ENCODE measurements around the gene NPTX2.

Gene NPTX2

GRCh38 chr7:98655611-98656010, 38.5 kb downstream of the NPTX2 start:
- no peak for DNase-seq

- DNase-seq = no peak
Observed at GRCh38 chr7:98656899-98657298, 39.8 kb downstream of the NPTX2 start.

GRCh38 chr7:98657736-98658135, 40.7 kb downstream of the NPTX2 start:
- no peak for DNase-seq

DNA sequence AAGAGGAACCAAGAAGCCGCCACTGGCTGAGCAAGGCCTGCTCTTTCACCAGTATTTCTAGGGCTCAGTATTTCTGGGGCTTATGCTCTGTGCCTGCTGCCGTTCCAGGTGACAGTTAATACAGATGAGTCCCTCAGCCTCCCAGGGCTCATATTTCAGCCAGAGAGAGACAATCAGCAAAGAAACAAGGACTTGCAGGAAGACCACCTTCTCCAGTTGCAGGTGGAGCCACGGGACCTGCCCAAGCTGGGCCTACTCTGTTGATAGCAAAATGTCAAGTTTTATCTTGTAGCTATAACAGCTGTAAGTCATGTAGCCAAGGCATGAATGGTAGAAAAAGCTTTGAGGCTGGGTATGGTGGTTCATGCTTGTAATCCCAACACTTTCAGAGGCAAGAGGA, 42.7 kb downstream of the NPTX2 start:
- no peak for DNase-seq

DNA sequence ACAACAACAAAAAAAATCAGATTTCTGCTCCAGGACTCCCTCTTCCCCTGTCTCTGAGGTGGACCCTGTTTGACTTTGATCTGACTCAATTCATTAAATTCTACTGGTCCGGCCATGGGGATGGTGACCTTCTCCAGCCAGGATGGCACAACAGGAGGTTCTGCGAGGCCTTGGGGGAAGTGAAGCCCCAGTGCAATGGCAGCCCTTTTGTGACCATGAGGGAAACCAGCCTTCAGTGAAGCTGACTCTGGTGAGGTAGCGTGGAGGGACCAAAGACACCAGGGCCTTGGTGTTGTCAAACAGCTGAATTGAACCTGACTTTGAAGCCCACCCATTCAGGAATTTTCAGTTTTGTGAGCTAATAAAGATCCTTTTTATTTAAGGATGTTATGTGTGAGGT, 44.5 kb downstream of the NPTX2 start:
- no peak for DNase-seq

DNA sequence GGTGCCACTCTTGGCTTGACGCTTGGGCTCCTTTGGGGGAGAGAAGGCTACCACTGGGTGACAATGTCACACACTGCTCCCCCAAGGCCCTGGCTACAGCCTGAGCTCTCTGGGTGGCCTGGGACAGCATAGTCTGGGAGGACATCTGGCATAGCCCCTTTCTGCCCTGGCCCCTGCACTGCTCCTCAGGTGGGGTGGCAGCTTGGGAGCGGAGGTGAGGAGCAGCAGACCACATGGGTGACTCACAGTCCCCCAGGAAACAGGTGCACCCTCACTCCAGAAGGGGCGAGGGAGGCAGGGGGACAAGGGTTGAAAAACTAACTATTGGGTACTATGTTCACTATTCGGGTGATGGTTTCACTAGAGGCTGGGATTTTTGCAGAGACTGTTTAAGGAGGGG, 45.2 kb downstream of the NPTX2 start:
- no peak for DNase-seq

- no peak for DNase-seq
Observed at GRCh38 chr7:98664882-98665281, 47.8 kb downstream of the NPTX2 start.

- DNase-seq = no peak
Observed at GRCh38 chr7:98668255-98668654, 51.2 kb downstream of the NPTX2 start.

DNA sequence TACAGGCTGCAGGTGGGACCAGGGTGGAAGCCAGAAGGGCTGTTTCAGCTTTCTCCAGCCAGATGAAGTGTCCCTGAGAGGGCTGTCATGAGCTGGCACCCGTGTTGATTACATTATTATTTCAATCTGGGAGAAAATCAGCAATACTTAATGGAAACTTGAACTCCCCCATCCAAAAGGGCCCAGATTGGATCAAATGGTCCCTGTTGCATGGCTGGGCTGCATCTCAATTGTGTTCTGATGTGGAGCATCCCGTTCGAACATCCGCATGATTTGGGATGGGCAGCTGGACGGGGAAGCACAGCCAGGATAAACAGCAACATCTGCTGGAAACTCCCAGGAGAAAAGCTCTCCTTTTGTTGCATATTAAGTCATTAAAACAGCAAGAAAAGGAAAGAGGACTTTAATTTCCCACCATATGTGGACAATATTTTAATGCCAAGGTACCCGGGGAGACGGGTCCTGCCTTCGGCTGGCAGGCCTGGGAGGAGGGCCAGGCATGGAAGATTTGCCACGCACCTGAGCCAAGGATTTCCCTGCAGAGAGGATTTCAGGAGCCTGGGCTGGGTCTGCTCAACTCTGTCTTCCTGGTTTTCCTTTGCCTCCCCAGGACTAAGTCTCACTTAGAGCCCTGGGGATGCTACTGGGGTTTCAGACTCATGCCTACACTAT, 52.4 kb downstream of the NPTX2 start:
- no peak for DNase-seq

DNA sequence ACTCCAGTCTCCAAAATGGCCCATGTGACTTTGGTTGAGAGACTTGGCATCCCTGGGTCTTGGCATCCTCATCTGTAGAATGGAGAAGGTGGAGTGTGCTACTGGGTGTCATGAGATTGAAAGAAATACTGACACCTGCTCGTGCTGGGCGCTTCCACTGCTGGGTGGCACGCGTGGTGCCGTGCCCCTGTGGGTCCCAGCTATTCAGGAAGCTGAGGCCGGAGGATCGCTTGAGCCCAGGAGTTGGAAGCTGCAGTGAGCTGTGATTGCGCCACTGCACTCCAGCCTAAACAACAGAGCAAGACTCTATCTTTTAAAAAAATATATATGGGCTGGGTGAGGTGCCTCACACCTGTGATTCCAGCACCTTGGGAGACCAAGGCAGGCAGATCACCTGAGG, 53.1 kb downstream of the NPTX2 start:
- no peak for DNase-seq

- DNase-seq = no peak
Observed at GRCh38 chr7:98671733-98672331, 54.7 kb downstream of the NPTX2 start.

- DNase-seq = no peak
Observed at GRCh38 chr7:98674461-98674860, 57.4 kb downstream of the NPTX2 start.

DNA sequence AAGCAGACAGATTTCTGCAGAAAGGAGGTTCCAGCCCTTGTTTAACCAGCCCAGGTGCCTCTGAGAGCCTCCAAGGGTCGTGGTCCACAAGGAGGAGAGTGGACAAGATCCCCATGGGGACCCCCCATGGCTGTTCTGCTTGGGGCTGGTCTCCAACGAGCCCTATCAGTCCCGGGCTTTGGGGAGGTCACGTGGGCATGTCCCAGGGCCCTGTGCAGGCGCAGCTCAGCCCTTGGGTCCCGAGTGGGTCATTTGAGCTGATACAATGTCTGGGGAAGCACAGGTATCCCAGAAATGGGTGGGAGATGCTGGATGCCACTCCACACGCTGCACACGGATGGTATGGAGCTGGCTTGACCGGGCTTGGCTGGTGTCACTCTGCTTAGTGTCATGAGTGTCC, 57.8 kb downstream of the NPTX2 start:
- no peak for DNase-seq

DNA sequence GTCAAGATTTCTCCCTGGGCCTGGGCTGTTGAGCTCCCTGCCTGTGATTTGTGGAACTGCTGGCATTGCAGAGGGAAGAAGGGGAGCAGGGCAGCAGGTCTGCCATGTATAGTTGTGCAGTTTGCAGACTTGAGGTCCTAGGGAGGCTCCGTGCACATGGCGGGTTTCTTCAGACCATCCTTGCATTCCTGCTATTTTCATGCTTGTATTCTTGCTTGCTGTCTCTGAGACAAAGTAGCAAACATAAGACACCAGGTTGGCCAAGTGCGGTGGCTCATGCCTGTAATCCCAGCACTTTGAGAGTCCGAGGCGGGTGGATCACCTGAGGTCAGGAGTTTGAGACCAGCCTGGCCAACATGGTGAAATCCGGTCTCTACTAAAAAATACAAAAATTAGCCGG, 61.1 kb downstream of the NPTX2 start:
- DNase-seq = no peak

Measured in NCI-H1436 treated with DMSO at 0.1 percent for 48 hours (cell line).